ENCODE measurements around the gene TTC34. TPM values are rescaled to one million over a fixed set of nuclear protein-coding genes. Genes with fewer than 3 reads are reported as not detected.
"Not testable (repeated sequence)": the region's sequence is repeated elsewhere in the genome, so short reads cannot be mapped to it uniquely, and the experiment has no call there.

TTC34 gene
- polyA plus RNA-seq, 1 donor (not counting 4 experiments of a cell fraction or from before 2014, with no cell fraction given): 0.04 TPM

- H3K27ac ChIP-seq (ENCODE audit: control insufficient read depth, insufficient read depth, low read length); H2AFZ ChIP-seq (ENCODE audit: control insufficient read depth, low read length); H3K9me3 ChIP-seq (ENCODE audit: control insufficient read depth, low read depth, low read length); dilution Hi-C loops (cut with MboI; ENCODE audit: extremely low pct_ligation_motif_present, low sequenced_read_pairs); H3K4me1 ChIP-seq (ENCODE audit: control insufficient read depth, extremely low read depth, insufficient read depth, low read length); H3K79me2 ChIP-seq (ENCODE audit: control insufficient read depth, insufficient read depth, low read length); H3K9me1 ChIP-seq (ENCODE audit: control insufficient read depth, extremely low read depth, insufficient read depth, low read length); H3K9ac ChIP-seq (ENCODE audit: control insufficient read depth, extremely low read depth, insufficient read depth, low read length); H3K27me3 ChIP-seq (ENCODE audit: control insufficient read depth, extremely low read depth, insufficient read depth, low read length); H4K20me1 ChIP-seq (ENCODE audit: control insufficient read depth, extremely low read depth, insufficient read depth, low read length); DNase-seq (ENCODE audit: low read depth, low spot score); H3K4me3 ChIP-seq (ENCODE audit: control insufficient read depth in 2 of 3, extremely low read depth in 1 of 3, insufficient read depth in 2 of 3, low read depth in 1 of 3, low read length in 3 of 3); FAIRE-seq; H3K36me3 ChIP-seq (ENCODE audit: control insufficient read depth in 2 of 2, extremely low read depth in 1 of 2, insufficient read depth in 2 of 2, low read length in 2 of 2); H3K4me2 ChIP-seq (ENCODE audit: control insufficient read depth, extremely low read depth, insufficient read depth, low read depth, low read length): not testable (repeated sequence)
Observed at GRCh38 chr1:2757519-2757918, 44.0 kb downstream of the TTC34 start.

- H4K20me1 ChIP-seq (ENCODE audit: control insufficient read depth, extremely low read depth, insufficient read depth, low read length); DNase-seq (ENCODE audit: low read depth, low spot score); H3K9me1 ChIP-seq (ENCODE audit: control insufficient read depth, extremely low read depth, insufficient read depth, low read length); H3K4me2 ChIP-seq (ENCODE audit: control insufficient read depth, extremely low read depth, insufficient read depth, low read depth, low read length); H2AFZ ChIP-seq (ENCODE audit: control insufficient read depth, low read length); H3K27me3 ChIP-seq (ENCODE audit: control insufficient read depth, extremely low read depth, insufficient read depth, low read length); H3K9ac ChIP-seq (ENCODE audit: control insufficient read depth, extremely low read depth, insufficient read depth, low read length); H3K79me2 ChIP-seq (ENCODE audit: control insufficient read depth, insufficient read depth, low read length); H3K9me3 ChIP-seq (ENCODE audit: control insufficient read depth, low read depth, low read length); H3K4me3 ChIP-seq (ENCODE audit: control insufficient read depth in 2 of 3, extremely low read depth in 1 of 3, insufficient read depth in 2 of 3, low read depth in 1 of 3, low read length in 3 of 3); H3K36me3 ChIP-seq (ENCODE audit: control insufficient read depth in 2 of 2, extremely low read depth in 1 of 2, insufficient read depth in 2 of 2, low read length in 2 of 2); H3K27ac ChIP-seq (ENCODE audit: control insufficient read depth, insufficient read depth, low read length); dilution Hi-C loops (cut with MboI; ENCODE audit: extremely low pct_ligation_motif_present, low sequenced_read_pairs); H3K4me1 ChIP-seq (ENCODE audit: control insufficient read depth, extremely low read depth, insufficient read depth, low read length); FAIRE-seq: not testable (repeated sequence)
Observed at GRCh38 chr1:2755426-2755825, 46.1 kb downstream of the TTC34 start.

- H2AFZ ChIP-seq (ENCODE audit: control insufficient read depth, low read length); dilution Hi-C loops (cut with MboI; ENCODE audit: extremely low pct_ligation_motif_present, low sequenced_read_pairs); FAIRE-seq; H3K36me3 ChIP-seq (ENCODE audit: control insufficient read depth in 2 of 2, extremely low read depth in 1 of 2, insufficient read depth in 2 of 2, low read length in 2 of 2); H3K9ac ChIP-seq (ENCODE audit: control insufficient read depth, extremely low read depth, insufficient read depth, low read length); DNase-seq (ENCODE audit: low read depth, low spot score); H3K4me2 ChIP-seq (ENCODE audit: control insufficient read depth, extremely low read depth, insufficient read depth, low read depth, low read length); H3K4me3 ChIP-seq (ENCODE audit: control insufficient read depth in 2 of 3, extremely low read depth in 1 of 3, insufficient read depth in 2 of 3, low read depth in 1 of 3, low read length in 3 of 3); H3K79me2 ChIP-seq (ENCODE audit: control insufficient read depth, insufficient read depth, low read length); H3K27ac ChIP-seq (ENCODE audit: control insufficient read depth, insufficient read depth, low read length); H3K27me3 ChIP-seq (ENCODE audit: control insufficient read depth, extremely low read depth, insufficient read depth, low read length); H3K9me1 ChIP-seq (ENCODE audit: control insufficient read depth, extremely low read depth, insufficient read depth, low read length); H3K9me3 ChIP-seq (ENCODE audit: control insufficient read depth, low read depth, low read length); H3K4me1 ChIP-seq (ENCODE audit: control insufficient read depth, extremely low read depth, insufficient read depth, low read length); H4K20me1 ChIP-seq (ENCODE audit: control insufficient read depth, extremely low read depth, insufficient read depth, low read length): not testable (repeated sequence)
Observed at GRCh38 chr1:2754597-2754996, 46.9 kb downstream of the TTC34 start.

GRCh38 chr1:2752503-2752902, 49.0 kb downstream of the TTC34 start:
- dilution Hi-C loops (cut with MboI; ENCODE audit: extremely low pct_ligation_motif_present, low sequenced_read_pairs); H3K4me2 ChIP-seq (ENCODE audit: control insufficient read depth, extremely low read depth, insufficient read depth, low read depth, low read length); H3K4me1 ChIP-seq (ENCODE audit: control insufficient read depth, extremely low read depth, insufficient read depth, low read length); DNase-seq (ENCODE audit: low read depth, low spot score); H3K4me3 ChIP-seq (ENCODE audit: control insufficient read depth in 2 of 3, extremely low read depth in 1 of 3, insufficient read depth in 2 of 3, low read depth in 1 of 3, low read length in 3 of 3); H3K79me2 ChIP-seq (ENCODE audit: control insufficient read depth, insufficient read depth, low read length); FAIRE-seq; H4K20me1 ChIP-seq (ENCODE audit: control insufficient read depth, extremely low read depth, insufficient read depth, low read length); H2AFZ ChIP-seq (ENCODE audit: control insufficient read depth, low read length); H3K27ac ChIP-seq (ENCODE audit: control insufficient read depth, insufficient read depth, low read length); H3K9me3 ChIP-seq (ENCODE audit: control insufficient read depth, low read depth, low read length); H3K9me1 ChIP-seq (ENCODE audit: control insufficient read depth, extremely low read depth, insufficient read depth, low read length); H3K27me3 ChIP-seq (ENCODE audit: control insufficient read depth, extremely low read depth, insufficient read depth, low read length); H3K9ac ChIP-seq (ENCODE audit: control insufficient read depth, extremely low read depth, insufficient read depth, low read length); H3K36me3 ChIP-seq (ENCODE audit: control insufficient read depth in 2 of 2, extremely low read depth in 1 of 2, insufficient read depth in 2 of 2, low read length in 2 of 2): not testable (repeated sequence)

GRCh38 chr1:2751866-2752265, 49.6 kb downstream of the TTC34 start:
- dilution Hi-C loops (cut with MboI; ENCODE audit: extremely low pct_ligation_motif_present, low sequenced_read_pairs); H3K79me2 ChIP-seq (ENCODE audit: control insufficient read depth, insufficient read depth, low read length); H3K27me3 ChIP-seq (ENCODE audit: control insufficient read depth, extremely low read depth, insufficient read depth, low read length); H3K9ac ChIP-seq (ENCODE audit: control insufficient read depth, extremely low read depth, insufficient read depth, low read length); H3K9me1 ChIP-seq (ENCODE audit: control insufficient read depth, extremely low read depth, insufficient read depth, low read length); H3K4me1 ChIP-seq (ENCODE audit: control insufficient read depth, extremely low read depth, insufficient read depth, low read length); H3K36me3 ChIP-seq (ENCODE audit: control insufficient read depth in 2 of 2, extremely low read depth in 1 of 2, insufficient read depth in 2 of 2, low read length in 2 of 2); H3K4me2 ChIP-seq (ENCODE audit: control insufficient read depth, extremely low read depth, insufficient read depth, low read depth, low read length); H3K9me3 ChIP-seq (ENCODE audit: control insufficient read depth, low read depth, low read length); H3K4me3 ChIP-seq (ENCODE audit: control insufficient read depth in 2 of 3, extremely low read depth in 1 of 3, insufficient read depth in 2 of 3, low read depth in 1 of 3, low read length in 3 of 3); DNase-seq (ENCODE audit: low read depth, low spot score); H2AFZ ChIP-seq (ENCODE audit: control insufficient read depth, low read length); H4K20me1 ChIP-seq (ENCODE audit: control insufficient read depth, extremely low read depth, insufficient read depth, low read length); H3K27ac ChIP-seq (ENCODE audit: control insufficient read depth, insufficient read depth, low read length); FAIRE-seq: not testable (repeated sequence)
